Measurements from ENCODE around the gene KIF1A. TPM values are rescaled to one million over a fixed set of nuclear protein-coding genes. Genes with fewer than 3 reads are reported as not detected.

KIF1A gene
- total RNA-seq, 1 donor: not detected

- Histone ChIP-seq H3K79me2 (ENCODE audit: insufficient read depth, low read length) (no peaks in the 10 kb centered on the region), H3K4me2 (ENCODE audit: insufficient read depth, low read length) (no peak overlapping the region), H3K4me1 (ENCODE audit: insufficient read depth, low read length) (no peaks in the 10 kb centered on the region), H3K4me3 (ENCODE audit: insufficient read depth, low read length) (no peak overlapping the region), H3K9me3 (ENCODE audit: low read depth, low read length) (no peaks in the 10 kb centered on the region), H4K20me1 (ENCODE audit: insufficient read depth, low read length) (no peaks in the 10 kb centered on the region), H3K36me3 (ENCODE audit: insufficient read depth, low read length) (no peaks in the 10 kb centered on the region), H3K27ac (ENCODE audit: low read depth, low read length) (no peak overlapping the region), H2AFZ (ENCODE audit: low read length) (no peak overlapping the region), H3K27me3 (ENCODE audit: insufficient read depth, low read length) (no peaks in the 10 kb centered on the region)
- DNase-seq (ENCODE audit: insufficient read length, low spot score, missing footprints): peak; percentile 73
- no peak for TF ChIP-seq CTCF (IDR thresholded peaks at IDR 0.05; ENCODE audit: extremely low read depth, low read depth, low read length)
Observed at GRCh38 chr2:240786355-240786841, 33.6 kb downstream of the KIF1A start.

- H3K4me2 ChIP-seq (ENCODE audit: insufficient read depth, low read length): no peak overlapping the region
- no peaks in the 10 kb centered on the region for H3K27me3 ChIP-seq (ENCODE audit: insufficient read depth, low read length)
- no peaks in the 10 kb centered on the region for H3K9me3 ChIP-seq (ENCODE audit: low read depth, low read length)
- no peak overlapping the region for H3K4me3 ChIP-seq (ENCODE audit: insufficient read depth, low read length)
- H3K36me3 ChIP-seq (ENCODE audit: insufficient read depth, low read length): no peaks in the 10 kb centered on the region
- no peaks in the 10 kb centered on the region for H4K20me1 ChIP-seq (ENCODE audit: insufficient read depth, low read length)
- no peaks in the 10 kb centered on the region for H3K4me1 ChIP-seq (ENCODE audit: insufficient read depth, low read length)
- H3K79me2 ChIP-seq (ENCODE audit: insufficient read depth, low read length): no peaks in the 10 kb centered on the region
- TF ChIP-seq CTCF (IDR thresholded peaks at IDR 0.05; ENCODE audit: extremely low read depth, low read depth, low read length): no peak
- no peak overlapping the region for H3K27ac ChIP-seq (ENCODE audit: low read depth, low read length)
- DNase-seq (ENCODE audit: insufficient read length, low spot score, missing footprints): peak; percentile 79
- no peak overlapping the region for H2AFZ ChIP-seq (ENCODE audit: low read length)
Observed at GRCh38 chr2:240785424-240786335, 34.3 kb downstream of the KIF1A start.

GRCh38 chr2:240784629-240785423 lies 35.2 kb downstream of the KIF1A start:
- no peaks in the 10 kb centered on the region for H3K79me2 ChIP-seq (ENCODE audit: insufficient read depth, low read length)
- no peak for TF ChIP-seq CTCF (IDR thresholded peaks at IDR 0.05; ENCODE audit: extremely low read depth, low read depth, low read length)

More at GRCh38 chr2:240784629-240785423, 35.2 kb downstream of the KIF1A start:
- no peaks in the 10 kb centered on the region for H3K27me3 ChIP-seq (ENCODE audit: insufficient read depth, low read length)
- no peaks in the 10 kb centered on the region for H3K4me1 ChIP-seq (ENCODE audit: insufficient read depth, low read length)
- no peak overlapping the region for H3K4me3 ChIP-seq (ENCODE audit: insufficient read depth, low read length)
- peak; percentile 80 for DNase-seq (ENCODE audit: insufficient read length, low spot score, missing footprints)
- H3K4me2 ChIP-seq (ENCODE audit: insufficient read depth, low read length): no peak overlapping the region
- H3K9me3 ChIP-seq (ENCODE audit: low read depth, low read length): no peaks in the 10 kb centered on the region
- H2AFZ ChIP-seq (ENCODE audit: low read length): no peak overlapping the region
- H3K36me3 ChIP-seq (ENCODE audit: insufficient read depth, low read length): no peaks in the 10 kb centered on the region
- no peaks in the 10 kb centered on the region for H4K20me1 ChIP-seq (ENCODE audit: insufficient read depth, low read length)
- no peak overlapping the region for H3K27ac ChIP-seq (ENCODE audit: low read depth, low read length)

Measured in osteoblast (primary cell).